Ascending aorta (tissue), 2 donors: Measurements from ENCODE around the gene RUBCNL. TPM values are rescaled to one million over a fixed set of nuclear protein-coding genes. Genes with fewer than 3 reads are reported as not detected.

Experiments
- DNase-seq, 2 donors: peaks; one replicate each; pipeline ENCODE4 v3.0.0-alpha.2; 2019; ENCODE audit warnings: low spot score in 2 of 2
- H3K27ac ChIP-seq, 2 donors: fragments of 200-600 bp; sonication (generic); one replicate each; pipeline ENCODE4 v1.5.1; 2016 to 2017; ENCODE audit warnings: mild to moderate bottlenecking in 1 of 2
- H3K27me3 ChIP-seq: fragments of 200-600 bp; sonication (generic); one replicate; pipeline ENCODE4 v1.5.1; 2017
- H3K36me3 ChIP-seq, 2 donors: fragments of 200-600 bp; sonication (generic); one replicate each; pipeline ENCODE4 v1.5.1; 2016
- H3K4me1 ChIP-seq, 2 donors: fragments of 200-600 bp; sonication (generic); one replicate each; pipeline ENCODE4 v1.5.1; 2016 to 2017; ENCODE audit warnings: mild to moderate bottlenecking in 1 of 2
- H3K4me3 ChIP-seq, 2 donors: fragments of 200-600 bp; sonication (generic); one replicate each; pipeline ENCODE4 v1.5.1; 2016 to 2017; ENCODE audit warnings: mild to moderate bottlenecking in 1 of 2
- H3K9me3 ChIP-seq, 2 donors: fragments of 200-600 bp; sonication (generic); one replicate each; pipeline ENCODE4 v1.5.1; 2016
- intact Hi-C: fragments of 100-400 bp; cut with DNase I; formaldehyde crosslinking; loops from one replicate; pipeline ENCODE4 v1.15.1; 2023
- total RNA-seq: library from RNA; depleted of rRNA; stranded (reverse); fragments of >200 nt; gene quantifications from one replicate; pipeline ENCODE4 v1.1.0, GENCODE V29; 2016
- TF ChIP-seq, protein P1 (sequence below), 3 experiments: fragments of 200-600 bp in 2 of 3; fragments of 450-650 bp in 1 of 3; sonication (generic) in 2 of 3; IDR thresholded peaks; one replicate each; pipeline ENCODE4 v1.5.1; 2016 to 2019; ENCODE audit warnings: antibody characterized with exemption in 3 of 3, mild to moderate bottlenecking in 1 of 3, moderate library complexity in 1 of 3

Gene RUBCNL
- total RNA-seq, 1 donor from 2014 or later: 2.4 TPM

GRCh38 chr13:46324976-46325375 lies 62.1 kb downstream of the RUBCNL start:
- TF ChIP-seq, protein P1, sequence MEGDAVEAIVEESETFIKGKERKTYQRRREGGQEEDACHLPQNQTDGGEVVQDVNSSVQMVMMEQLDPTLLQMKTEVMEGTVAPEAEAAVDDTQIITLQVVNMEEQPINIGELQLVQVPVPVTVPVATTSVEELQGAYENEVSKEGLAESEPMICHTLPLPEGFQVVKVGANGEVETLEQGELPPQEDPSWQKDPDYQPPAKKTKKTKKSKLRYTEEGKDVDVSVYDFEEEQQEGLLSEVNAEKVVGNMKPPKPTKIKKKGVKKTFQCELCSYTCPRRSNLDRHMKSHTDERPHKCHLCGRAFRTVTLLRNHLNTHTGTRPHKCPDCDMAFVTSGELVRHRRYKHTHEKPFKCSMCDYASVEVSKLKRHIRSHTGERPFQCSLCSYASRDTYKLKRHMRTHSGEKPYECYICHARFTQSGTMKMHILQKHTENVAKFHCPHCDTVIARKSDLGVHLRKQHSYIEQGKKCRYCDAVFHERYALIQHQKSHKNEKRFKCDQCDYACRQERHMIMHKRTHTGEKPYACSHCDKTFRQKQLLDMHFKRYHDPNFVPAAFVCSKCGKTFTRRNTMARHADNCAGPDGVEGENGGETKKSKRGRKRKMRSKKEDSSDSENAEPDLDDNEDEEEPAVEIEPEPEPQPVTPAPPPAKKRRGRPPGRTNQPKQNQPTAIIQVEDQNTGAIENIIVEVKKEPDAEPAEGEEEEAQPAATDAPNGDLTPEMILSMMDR (IDR thresholded peaks at IDR 0.05): no peak
- H3K4me3 ChIP-seq: no peak overlapping the region
- no peaks in the 10 kb centered on the region for H3K27me3 ChIP-seq
- no peaks in the 10 kb centered on the region for H3K36me3 ChIP-seq
- DNase-seq: no peak
- H3K27ac ChIP-seq: no peak overlapping the region
- no peaks in the 10 kb centered on the region for H3K4me1 ChIP-seq
- H3K9me3 ChIP-seq: no peaks in the 10 kb centered on the region
- intact Hi-C loops: no loop called here

DNA sequence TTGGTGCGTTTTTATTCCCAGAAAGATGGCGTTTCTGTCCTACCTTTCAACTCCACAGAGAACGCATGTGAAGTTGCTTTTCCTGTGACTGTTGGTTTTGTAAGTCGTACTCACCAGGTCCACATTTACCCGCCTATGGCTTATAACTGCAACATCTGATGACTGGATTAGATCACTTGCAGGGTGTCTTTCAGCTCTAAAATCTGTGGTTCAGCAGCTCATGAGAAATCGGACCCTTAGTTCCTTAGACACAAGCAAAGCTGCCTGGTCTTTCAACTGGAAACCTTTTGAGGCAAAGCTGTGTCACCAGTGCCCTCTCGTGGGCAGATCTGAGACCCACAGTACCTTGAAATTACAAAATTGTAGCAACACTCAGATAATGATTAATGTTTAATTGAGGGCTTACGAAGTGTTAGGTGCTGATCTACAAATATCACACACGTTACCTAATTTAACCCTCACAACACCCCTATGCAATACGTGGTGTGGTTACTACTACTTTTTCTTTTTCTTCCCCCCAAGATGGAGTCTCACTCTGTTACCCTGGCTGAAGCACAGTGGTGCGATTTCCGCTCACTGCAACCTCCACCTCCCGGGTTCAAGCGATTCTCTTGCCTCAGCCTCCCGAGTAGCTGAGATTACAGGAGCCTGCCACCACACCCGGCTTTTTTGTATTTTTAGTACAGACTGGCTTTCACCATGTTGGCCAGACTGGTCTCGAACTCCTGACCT lies 65.4 kb downstream of the RUBCNL start:
- DNase-seq: peak in 1 of 2 donors; percentile 78
- Histone ChIP-seq H3K27me3 (no peaks in the 10 kb centered on the region), H3K9me3 (no peaks in the 10 kb centered on the region), H3K4me3 (no peak overlapping the region), H3K36me3 (no peaks in the 10 kb centered on the region), H3K27ac (no peak overlapping the region), H3K4me1 (no peaks in the 10 kb centered on the region)
- intact Hi-C loops: no loop called here
- TF ChIP-seq, protein P1 (IDR thresholded peaks at IDR 0.05): peak; percentile 55 to 71 (median 68)

- intact Hi-C loops: no loop called here
- no peaks in the 10 kb centered on the region for H3K27me3 ChIP-seq
- H3K9me3 ChIP-seq: no peaks in the 10 kb centered on the region
- TF ChIP-seq, protein P1 (IDR thresholded peaks at IDR 0.05): no peak
- H3K27ac ChIP-seq: no peak overlapping the region
- H3K4me3 ChIP-seq: no peak overlapping the region
- DNase-seq: no peak
- H3K36me3 ChIP-seq: no peaks in the 10 kb centered on the region
- no peaks in the 10 kb centered on the region for H3K4me1 ChIP-seq
Measured at GRCh38 chr13:46320821-46321220, 66.2 kb downstream of the RUBCNL start.

DNA sequence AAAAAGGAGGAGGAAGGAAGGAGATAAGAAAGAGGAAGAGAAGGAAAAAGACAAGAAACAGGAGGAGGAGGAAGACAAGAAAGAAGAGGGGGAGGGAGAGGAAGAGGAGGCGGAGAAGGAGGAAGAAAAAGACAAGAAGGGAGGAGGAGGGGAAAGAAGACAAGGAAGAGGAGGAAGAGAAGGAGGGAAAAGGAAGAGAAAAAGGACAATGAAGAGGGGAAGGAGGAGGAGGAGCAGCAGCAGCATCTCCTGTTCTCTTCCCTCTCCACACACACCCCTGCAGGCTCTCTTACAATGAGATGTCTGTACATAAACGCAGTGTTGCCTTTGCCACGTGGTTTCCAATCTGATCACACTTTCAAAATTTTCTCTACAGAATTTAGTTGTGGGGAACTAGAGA lies 66.6 kb downstream of the RUBCNL start:
- intact Hi-C loops: no loop called here
- TF ChIP-seq, protein P1 (IDR thresholded peaks at IDR 0.05): no peak
- Histone ChIP-seq H3K27ac (no peak overlapping the region), H3K9me3 (no peaks in the 10 kb centered on the region), H3K36me3 (no peaks in the 10 kb centered on the region), H3K27me3 (no peaks in the 10 kb centered on the region), H3K4me1 (no peaks in the 10 kb centered on the region), H3K4me3 (no peak overlapping the region)
- DNase-seq: no peak

DNA sequence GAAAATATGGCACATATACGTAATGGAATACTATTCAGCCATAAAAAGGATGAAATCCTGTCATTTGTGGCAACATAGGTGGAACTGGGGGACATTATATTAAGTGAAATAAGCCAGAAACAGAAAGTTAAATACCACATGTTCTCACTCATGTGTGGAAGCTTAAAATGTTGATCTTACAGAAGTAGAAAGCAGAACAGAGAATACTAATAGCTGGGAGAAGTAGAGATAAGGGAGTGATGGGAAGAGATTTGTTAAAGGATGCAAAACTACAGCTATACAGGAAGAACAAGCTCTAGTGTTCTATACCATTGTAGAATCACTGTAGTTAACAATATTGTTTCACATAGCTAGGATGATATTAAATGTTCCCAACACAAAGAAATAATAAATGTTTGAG lies 68.1 kb downstream of the RUBCNL start:
- intact Hi-C loops: no loop called here
- no peak for DNase-seq
- Histone ChIP-seq H3K4me1 (no peaks in the 10 kb centered on the region), H3K27me3 (no peaks in the 10 kb centered on the region), H3K9me3 (no peaks in the 10 kb centered on the region), H3K27ac (no peak overlapping the region), H3K36me3 (no peaks in the 10 kb centered on the region), H3K4me3 (no peak overlapping the region)
- TF ChIP-seq, protein P1 (IDR thresholded peaks at IDR 0.05): no peak
